WTC11 (cell line): Measurements from ENCODE around the gene POF1B.

Experiments
- ATF2 ChIP-seq: sonication (generic); formaldehyde crosslinking; IDR thresholded peaks from 2 replicates; pipeline ENCODE4 v1.8.1; 2022; ENCODE audit warnings: low read depth, missing genetic modification reagents, borderline replicate concordance
- CTCF ChIP-seq: fragments of 200-600 bp; IDR thresholded peaks from 2 replicates; pipeline ENCODE4 v1.8.0; 2022; ENCODE audit warnings: antibody characterized with exemption
- MXD4 ChIP-seq: fragments of 250-450 bp; sonication (Bioruptor Pico); IDR thresholded peaks from 2 replicates; pipeline ENCODE4 v1.8.0; 2021; ENCODE audit warnings: mild to moderate bottlenecking, moderate library complexity, borderline replicate concordance
- MYBL2 ChIP-seq: sonication (generic); formaldehyde crosslinking; IDR thresholded peaks from 2 replicates; pipeline ENCODE4 v1.8.1; 2023; ENCODE audit warnings: mild to moderate bottlenecking, moderate library complexity, missing genetic modification reagents
- TEAD1 ChIP-seq: sonication (generic); formaldehyde crosslinking; IDR thresholded peaks from 2 replicates; pipeline ENCODE4 v1.8.0; 2022; ENCODE audit warnings: mild to moderate bottlenecking, missing genetic modification reagents
- USF2 ChIP-seq: sonication (generic); formaldehyde crosslinking; IDR thresholded peaks from 2 replicates; pipeline ENCODE4 v1.8.1; 2023; ENCODE audit warnings: mild to moderate bottlenecking, missing genetic modification reagents, moderate library complexity
- ZNF121 ChIP-seq: sonication (generic); formaldehyde crosslinking; IDR thresholded peaks from 2 replicates; pipeline ENCODE4 v1.8.0; 2023; ENCODE audit warnings: missing genetic modification reagents
- ZNF396 ChIP-seq: fragments of 250-450 bp; sonication (Bioruptor Pico); IDR thresholded peaks from 2 replicates; pipeline ENCODE4 v1.8.0; 2021; ENCODE audit warnings: mild to moderate bottlenecking, moderate library complexity, borderline replicate concordance
- TF ChIP-seq, protein P1 (sequence below): sonication (generic); formaldehyde crosslinking; IDR thresholded peaks from 2 replicates; pipeline ENCODE4 v1.8.1; 2023; ENCODE audit warnings: mild to moderate bottlenecking, missing genetic modification reagents

GRCh38 chrX:85345523-85345922 lies 33.9 kb downstream of the POF1B start:
- TF ChIP-seq USF2 (CRISPR knock-in tag) = no peak
- TF ChIP-seq MYBL2 (CRISPR knock-in tag) = no peak
- TF ChIP-seq CTCF = no peak
- TF ChIP-seq TEAD1 = no peak
- TF ChIP-seq, protein P1, sequence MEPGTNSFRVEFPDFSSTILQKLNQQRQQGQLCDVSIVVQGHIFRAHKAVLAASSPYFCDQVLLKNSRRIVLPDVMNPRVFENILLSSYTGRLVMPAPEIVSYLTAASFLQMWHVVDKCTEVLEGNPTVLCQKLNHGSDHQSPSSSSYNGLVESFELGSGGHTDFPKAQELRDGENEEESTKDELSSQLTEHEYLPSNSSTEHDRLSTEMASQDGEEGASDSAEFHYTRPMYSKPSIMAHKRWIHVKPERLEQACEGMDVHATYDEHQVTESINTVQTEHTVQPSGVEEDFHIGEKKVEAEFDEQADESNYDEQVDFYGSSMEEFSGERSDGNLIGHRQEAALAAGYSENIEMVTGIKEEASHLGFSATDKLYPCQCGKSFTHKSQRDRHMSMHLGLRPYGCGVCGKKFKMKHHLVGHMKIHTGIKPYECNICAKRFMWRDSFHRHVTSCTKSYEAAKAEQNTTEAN (CRISPR knock-in tag) = no peak
- TF ChIP-seq ZNF121 (CRISPR knock-in tag) = no peak
- TF ChIP-seq ZNF396 = no peak
- TF ChIP-seq MXD4 (CRISPR knock-in tag) = no peak
- TF ChIP-seq ATF2 (CRISPR knock-in tag) = no peak
